Measurements from ENCODE around the gene SCRT2.
"Not testable (repeated sequence)": the region's sequence is repeated elsewhere in the genome, so short reads cannot be mapped to it uniquely, and the experiment has no call there.

Gene SCRT2

GRCh38 chr20:699811-700338 lies 24.3 kb upstream of the SCRT2 start:
- DNase-seq: no peak

GRCh38 chr20:699342-699741 lies 23.7 kb upstream of the SCRT2 start:
- no peak for DNase-seq

- DNase-seq: no peak
Measured at GRCh38 chr20:698276-698675, 22.7 kb upstream of the SCRT2 start.

GRCh38 chr20:697826-698225 lies 22.2 kb upstream of the SCRT2 start:
- no peak for DNase-seq

GRCh38 chr20:695165-695866 lies 19.7 kb upstream of the SCRT2 start:
- DNase-seq: no peak

- DNase-seq: no peak
Measured at GRCh38 chr20:694496-694895, 18.9 kb upstream of the SCRT2 start.

- DNase-seq: not testable (repeated sequence)
Measured at GRCh38 chr20:693786-694185, 18.2 kb upstream of the SCRT2 start.

- DNase-seq: no peak
Measured at GRCh38 chr20:692044-692443, 16.4 kb upstream of the SCRT2 start.

- DNase-seq: no peak
Measured at GRCh38 chr20:689947-690346, 14.3 kb upstream of the SCRT2 start.

- no peak for DNase-seq
Measured at GRCh38 chr20:689348-689747, 13.7 kb upstream of the SCRT2 start.

GRCh38 chr20:688809-689212 lies 13.2 kb upstream of the SCRT2 start:
- no peak for DNase-seq

GRCh38 chr20:687468-688203 lies 12.0 kb upstream of the SCRT2 start:
- DNase-seq: no peak

GRCh38 chr20:684676-685319 lies 9.2 kb upstream of the SCRT2 start:
- no peak for DNase-seq

GRCh38 chr20:682123-682522 lies 6.5 kb upstream of the SCRT2 start:
- no peak for DNase-seq

- no peak for DNase-seq
Measured at GRCh38 chr20:680638-681187, 5.1 kb upstream of the SCRT2 start.

GRCh38 chr20:677957-678356 lies 2.4 kb upstream of the SCRT2 start:
- no peak for DNase-seq

GRCh38 chr20:676967-677366 lies 1.4 kb upstream of the SCRT2 start:
- DNase-seq: no peak

GRCh38 chr20:676315-676937 lies 824 bp upstream of the SCRT2 start:
- no peak for DNase-seq

- DNase-seq: no peak
Measured at GRCh38 chr20:675033-675452, 559 bp downstream of the SCRT2 start.

GRCh38 chr20:673603-674001 lies 2.0 kb downstream of the SCRT2 start:
- DNase-seq: no peak

GRCh38 chr20:672963-673602 lies 2.5 kb downstream of the SCRT2 start:
- DNase-seq: no peak

GRCh38 chr20:671252-672030 lies 4.2 kb downstream of the SCRT2 start:
- DNase-seq: no peak

Measured in activated gamma-delta T cell treated with Interleukin-2 at 50 U/mL for 16 hours (primary cell).